GM19240 (cell line): ENCODE measurements around the gene KCNJ8.
"Not testable (repeated sequence)": the region's sequence is repeated elsewhere in the genome, so short reads cannot be mapped to it uniquely, and the experiment has no call there.

Source experiments
- DNase-seq: peaks from one replicate; pipeline ENCODE4 v3.0.0; 2011; ENCODE audit warnings: low spot score; ENCODE audit not compliant: insufficient read length

The KCNJ8 gene

GRCh38 chr12:21774358-21775132, at the start of gene KCNJ8:
TSS of gene KCNJ8 (minus strand) at chr12:21774706. CDS start at chr12:21773616, 1,090 bp downstream.
- DNase-seq = no peak

GRCh38 chr12:21823581-21823980, 49.1 kb upstream of the KCNJ8 start:
- no peak for DNase-seq

- no peak for DNase-seq
These were observed 45.2 kb upstream of the KCNJ8 start for GRCh38 chr12:21819678-21820077.

- DNase-seq = no peak
These were observed 44.7 kb upstream of the KCNJ8 start for GRCh38 chr12:21819236-21819635.

- DNase-seq = no peak
These were observed 44.1 kb upstream of the KCNJ8 start for GRCh38 chr12:21818627-21819026.

- no peak for DNase-seq
These were observed 41.0 kb upstream of the KCNJ8 start for GRCh38 chr12:21815306-21816062.

GRCh38 chr12:21814814-21815213, 40.3 kb upstream of the KCNJ8 start:
- no peak for DNase-seq

- DNase-seq = no peak
These were observed 39.8 kb upstream of the KCNJ8 start for GRCh38 chr12:21814327-21814726.

GRCh38 chr12:21813751-21814150, 39.2 kb upstream of the KCNJ8 start:
- no peak for DNase-seq

GRCh38 chr12:21813125-21813524, 38.6 kb upstream of the KCNJ8 start:
- DNase-seq = no peak

GRCh38 chr12:21812340-21812739, 37.8 kb upstream of the KCNJ8 start:
- DNase-seq = not testable (repeated sequence)

GRCh38 chr12:21809100-21809499, 34.6 kb upstream of the KCNJ8 start:
- DNase-seq = no peak

GRCh38 chr12:21806255-21806654, 31.7 kb upstream of the KCNJ8 start:
- no peak for DNase-seq

GRCh38 chr12:21801522-21802288, 27.2 kb upstream of the KCNJ8 start:
- no peak for DNase-seq

GRCh38 chr12:21800011-21800410, 25.5 kb upstream of the KCNJ8 start:
- no peak for DNase-seq

GRCh38 chr12:21797539-21797938, 23.0 kb upstream of the KCNJ8 start:
- no peak for DNase-seq

- DNase-seq = no peak
These were observed 21.3 kb upstream of the KCNJ8 start for GRCh38 chr12:21795648-21796328.

GRCh38 chr12:21794807-21795595, 20.5 kb upstream of the KCNJ8 start:
- DNase-seq = not testable (repeated sequence)

- not testable (repeated sequence) for DNase-seq
These were observed 15.2 kb upstream of the KCNJ8 start for GRCh38 chr12:21789687-21790086.
